ENCODE results near the gene IGSF3. TPM values are rescaled to one million over a fixed set of nuclear protein-coding genes. Genes with fewer than 3 reads are reported as not detected.

IGSF3 gene
- total and polyA plus RNA-seq, 10 of the 15 experiments (the other 5 are each of a cell fraction or from before 2014, with no cell fraction given), result 1.4 to 18.0 (median 9.6) TPM

- TF ChIP-seq, protein P1, sequence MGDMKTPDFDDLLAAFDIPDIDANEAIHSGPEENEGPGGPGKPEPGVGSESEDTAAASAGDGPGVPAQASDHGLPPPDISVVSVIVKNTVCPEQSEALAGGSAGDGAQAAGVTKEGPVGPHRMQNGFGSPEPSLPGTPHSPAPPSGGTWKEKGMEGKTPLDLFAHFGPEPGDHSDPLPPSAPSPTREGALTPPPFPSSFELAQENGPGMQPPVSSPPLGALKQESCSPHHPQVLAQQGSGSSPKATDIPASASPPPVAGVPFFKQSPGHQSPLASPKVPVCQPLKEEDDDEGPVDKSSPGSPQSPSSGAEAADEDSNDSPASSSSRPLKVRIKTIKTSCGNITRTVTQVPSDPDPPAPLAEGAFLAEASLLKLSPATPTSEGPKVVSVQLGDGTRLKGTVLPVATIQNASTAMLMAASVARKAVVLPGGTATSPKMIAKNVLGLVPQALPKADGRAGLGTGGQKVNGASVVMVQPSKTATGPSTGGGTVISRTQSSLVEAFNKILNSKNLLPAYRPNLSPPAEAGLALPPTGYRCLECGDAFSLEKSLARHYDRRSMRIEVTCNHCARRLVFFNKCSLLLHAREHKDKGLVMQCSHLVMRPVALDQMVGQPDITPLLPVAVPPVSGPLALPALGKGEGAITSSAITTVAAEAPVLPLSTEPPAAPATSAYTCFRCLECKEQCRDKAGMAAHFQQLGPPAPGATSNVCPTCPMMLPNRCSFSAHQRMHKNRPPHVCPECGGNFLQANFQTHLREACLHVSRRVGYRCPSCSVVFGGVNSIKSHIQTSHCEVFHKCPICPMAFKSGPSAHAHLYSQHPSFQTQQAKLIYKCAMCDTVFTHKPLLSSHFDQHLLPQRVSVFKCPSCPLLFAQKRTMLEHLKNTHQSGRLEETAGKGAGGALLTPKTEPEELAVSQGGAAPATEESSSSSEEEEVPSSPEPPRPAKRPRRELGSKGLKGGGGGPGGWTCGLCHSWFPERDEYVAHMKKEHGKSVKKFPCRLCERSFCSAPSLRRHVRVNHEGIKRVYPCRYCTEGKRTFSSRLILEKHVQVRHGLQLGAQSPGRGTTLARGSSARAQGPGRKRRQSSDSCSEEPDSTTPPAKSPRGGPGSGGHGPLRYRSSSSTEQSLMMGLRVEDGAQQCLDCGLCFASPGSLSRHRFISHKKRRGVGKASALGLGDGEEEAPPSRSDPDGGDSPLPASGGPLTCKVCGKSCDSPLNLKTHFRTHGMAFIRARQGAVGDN (IDR thresholded peaks at IDR 0.05), result peak; percentile 78
- TF ChIP-seq EED (IDR thresholded peaks at IDR 0.05; ENCODE audit: low read depth) (peak; percentile 97), ATF2 (IDR thresholded peaks at IDR 0.05; ENCODE audit: low read length) (peak; percentile 79), BACH1 (IDR thresholded peaks at IDR 0.05; ENCODE audit: borderline replicate concordance) (peak; percentile 31; the same call in 1 of the 2 replicates), IKZF2 (IDR thresholded peaks at IDR 0.05) (peak; percentile 97), ATF7 (IDR thresholded peaks at IDR 0.05; ENCODE audit: low read depth) (peak; percentile 64; the same call in 1 of the 2 replicates), BCL11A (IDR thresholded peaks at IDR 0.05; ENCODE audit: low read depth, low read length) (peak; percentile 83), MYB (IDR thresholded peaks at IDR 0.05; ENCODE audit: borderline replicate concordance, low read depth, low read length) (peak; percentile 77; the same call in 1 of the 2 replicates), RFX5 (IDR thresholded peaks at IDR 0.05; ENCODE audit: low read depth, low read length) (no peak), NFIC (IDR thresholded peaks at IDR 0.05; ENCODE audit: low read depth, low read length) (peak; percentile 87), SMAD1 (IDR thresholded peaks at IDR 0.05; ENCODE audit: low read depth, partially characterized antibody) (peak; percentile 27), BCL3 (IDR thresholded peaks at IDR 0.05; ENCODE audit: borderline replicate concordance, insufficient read depth, low read depth, low read length, poor library complexity, severe bottlenecking) (peak; percentile 64), DPF2 (IDR thresholded peaks at IDR 0.05) (peak; percentile 87), MTA2 (IDR thresholded peaks at IDR 0.05; ENCODE audit: low read depth) (peak; percentile 79; the same call in 1 of the 2 replicates), MEF2B (IDR thresholded peaks at IDR 0.05; ENCODE audit: partially characterized antibody, poor library complexity, severe bottlenecking) (peak; percentile 87), RUNX3 (IDR thresholded peaks at IDR 0.05; ENCODE audit: low read length) (peak; percentile 83), PAX5 (IDR thresholded peaks at IDR 0.05; ENCODE audit: borderline replicate concordance, low read depth, low read length) (peak; percentile 74; the same call in 1 of the 2 replicates), ZBED1 (IDR thresholded peaks at IDR 0.05; ENCODE audit: borderline replicate concordance) (peak; percentile 67; the same call in 1 of the 2 replicates), TAF1 (IDR thresholded peaks at IDR 0.05; ENCODE audit: borderline replicate concordance, low read depth, low read length) (0 out of 2 replicates have a peak, but pooled peaks have one; percentile 65), POU2F2 (IDR thresholded peaks at IDR 0.05; ENCODE audit: borderline replicate concordance, low read depth, low read length) (peak; percentile 73; the same call in 2 of the 3 replicates), CBX5 (IDR thresholded peaks at IDR 0.05; ENCODE audit: low read depth) (0 out of 2 replicates have a peak, but pooled peaks have one; percentile 48), IKZF1 (conservative IDR thresholded peaks at IDR 0.05) (peak; percentile 97), ZNF384 (IDR thresholded peaks at IDR 0.05; ENCODE audit: borderline replicate concordance, low read depth, low read length) (no peak)
- TF ChIP-seq, protein P2, sequence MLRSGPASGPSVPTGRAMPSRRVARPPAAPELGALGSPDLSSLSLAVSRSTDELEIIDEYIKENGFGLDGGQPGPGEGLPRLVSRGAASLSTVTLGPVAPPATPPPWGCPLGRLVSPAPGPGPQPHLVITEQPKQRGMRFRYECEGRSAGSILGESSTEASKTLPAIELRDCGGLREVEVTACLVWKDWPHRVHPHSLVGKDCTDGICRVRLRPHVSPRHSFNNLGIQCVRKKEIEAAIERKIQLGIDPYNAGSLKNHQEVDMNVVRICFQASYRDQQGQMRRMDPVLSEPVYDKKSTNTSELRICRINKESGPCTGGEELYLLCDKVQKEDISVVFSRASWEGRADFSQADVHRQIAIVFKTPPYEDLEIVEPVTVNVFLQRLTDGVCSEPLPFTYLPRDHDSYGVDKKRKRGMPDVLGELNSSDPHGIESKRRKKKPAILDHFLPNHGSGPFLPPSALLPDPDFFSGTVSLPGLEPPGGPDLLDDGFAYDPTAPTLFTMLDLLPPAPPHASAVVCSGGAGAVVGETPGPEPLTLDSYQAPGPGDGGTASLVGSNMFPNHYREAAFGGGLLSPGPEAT (IDR thresholded peaks at IDR 0.05; ENCODE audit: low read depth), result peak; percentile 90
Measured at GRCh38 chr1:116559304-116559761, 108.2 kb downstream of the IGSF3 start (continued).
